GM12872 (cell line): ENCODE results near the gene DLG2.

Experiments used
- TF ChIP-seq, protein P1 (sequence below): IDR thresholded peaks from 3 replicates; pipeline ENCODE4 v1.5.1; 2011; ENCODE audit warnings: low read depth, mild to moderate bottlenecking, low read length, moderate library complexity; ENCODE audit not compliant: insufficient read depth

The DLG2 gene

DNA sequence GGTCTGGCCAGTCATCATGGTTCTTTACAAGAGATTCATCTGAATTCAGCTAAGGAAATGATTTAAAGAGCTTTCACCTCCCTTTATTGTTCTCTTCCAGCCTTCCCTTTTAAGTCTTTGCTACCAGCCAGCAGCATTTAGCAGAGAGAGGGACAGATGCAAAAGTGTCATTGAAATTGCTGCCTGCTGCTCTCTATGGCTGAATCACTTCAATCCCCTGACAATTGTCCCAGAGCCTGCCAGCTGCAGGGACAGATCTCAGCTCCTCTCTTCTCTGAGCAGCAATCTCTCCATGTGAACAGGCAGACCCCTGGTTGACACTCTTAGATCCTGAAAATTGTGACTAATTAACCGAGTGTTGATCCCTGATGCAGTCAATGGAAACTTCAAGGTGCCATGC is 1524.0 kb downstream of the DLG2 start:
- TF ChIP-seq, protein P1, sequence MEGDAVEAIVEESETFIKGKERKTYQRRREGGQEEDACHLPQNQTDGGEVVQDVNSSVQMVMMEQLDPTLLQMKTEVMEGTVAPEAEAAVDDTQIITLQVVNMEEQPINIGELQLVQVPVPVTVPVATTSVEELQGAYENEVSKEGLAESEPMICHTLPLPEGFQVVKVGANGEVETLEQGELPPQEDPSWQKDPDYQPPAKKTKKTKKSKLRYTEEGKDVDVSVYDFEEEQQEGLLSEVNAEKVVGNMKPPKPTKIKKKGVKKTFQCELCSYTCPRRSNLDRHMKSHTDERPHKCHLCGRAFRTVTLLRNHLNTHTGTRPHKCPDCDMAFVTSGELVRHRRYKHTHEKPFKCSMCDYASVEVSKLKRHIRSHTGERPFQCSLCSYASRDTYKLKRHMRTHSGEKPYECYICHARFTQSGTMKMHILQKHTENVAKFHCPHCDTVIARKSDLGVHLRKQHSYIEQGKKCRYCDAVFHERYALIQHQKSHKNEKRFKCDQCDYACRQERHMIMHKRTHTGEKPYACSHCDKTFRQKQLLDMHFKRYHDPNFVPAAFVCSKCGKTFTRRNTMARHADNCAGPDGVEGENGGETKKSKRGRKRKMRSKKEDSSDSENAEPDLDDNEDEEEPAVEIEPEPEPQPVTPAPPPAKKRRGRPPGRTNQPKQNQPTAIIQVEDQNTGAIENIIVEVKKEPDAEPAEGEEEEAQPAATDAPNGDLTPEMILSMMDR = no peak

DNA sequence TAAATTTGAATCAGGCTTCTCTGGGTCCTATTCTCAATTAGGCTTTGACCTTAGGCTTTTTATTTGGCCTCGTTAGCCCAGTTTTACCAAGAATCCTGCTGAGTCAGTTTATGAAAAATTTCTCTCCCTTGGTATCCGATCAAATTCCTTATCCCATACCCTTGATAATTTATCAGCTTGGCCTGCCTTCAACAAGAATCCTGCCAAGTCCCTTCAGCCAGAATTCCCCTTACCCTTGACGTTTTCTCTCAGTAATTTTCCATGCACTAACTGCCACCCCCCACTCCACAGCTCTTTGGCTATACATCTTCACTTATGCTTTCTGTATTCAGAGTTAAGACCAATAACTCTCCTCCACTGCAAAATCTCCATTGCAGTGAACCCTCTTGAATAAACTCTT is 1530.0 kb downstream of the DLG2 start:
- TF ChIP-seq, protein P1 = no peak

DNA sequence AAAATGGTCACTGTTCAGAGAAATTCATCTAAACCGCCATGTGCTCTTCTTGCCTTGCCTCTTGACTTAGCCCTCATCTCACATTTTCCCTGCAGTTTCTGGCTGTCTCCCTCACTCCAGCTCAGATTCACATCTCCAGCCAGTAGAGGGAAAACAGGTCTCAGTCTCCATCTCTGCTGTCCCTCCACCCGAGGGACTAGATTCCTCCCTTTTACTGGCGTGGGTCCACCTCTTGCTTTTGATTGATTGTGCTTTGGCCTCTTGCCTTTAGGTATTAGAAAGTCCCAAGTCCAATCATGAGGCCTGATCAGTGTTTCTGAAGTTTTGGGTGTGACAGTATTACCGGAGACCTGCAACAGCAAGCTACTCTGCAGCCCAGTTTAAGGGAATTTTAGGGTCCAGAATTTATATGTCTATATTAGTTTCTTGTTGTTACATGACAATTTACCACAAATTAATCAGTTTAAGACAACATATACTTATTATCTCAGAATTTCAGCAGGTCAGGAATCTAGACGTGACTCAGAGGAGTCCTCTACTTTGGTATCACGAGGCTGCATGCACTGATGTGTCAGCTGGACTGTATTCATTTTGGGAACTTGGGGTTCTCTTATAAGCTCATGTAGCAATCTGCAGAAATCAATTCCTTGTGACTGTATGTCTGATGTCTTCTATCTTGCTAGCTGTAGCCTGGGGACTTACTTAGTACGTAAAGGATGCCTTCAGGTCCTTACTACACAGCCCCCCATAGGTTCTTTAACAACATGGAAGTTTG is 1535.7 kb downstream of the DLG2 start:
- TF ChIP-seq, protein P1 = no peak

DNA sequence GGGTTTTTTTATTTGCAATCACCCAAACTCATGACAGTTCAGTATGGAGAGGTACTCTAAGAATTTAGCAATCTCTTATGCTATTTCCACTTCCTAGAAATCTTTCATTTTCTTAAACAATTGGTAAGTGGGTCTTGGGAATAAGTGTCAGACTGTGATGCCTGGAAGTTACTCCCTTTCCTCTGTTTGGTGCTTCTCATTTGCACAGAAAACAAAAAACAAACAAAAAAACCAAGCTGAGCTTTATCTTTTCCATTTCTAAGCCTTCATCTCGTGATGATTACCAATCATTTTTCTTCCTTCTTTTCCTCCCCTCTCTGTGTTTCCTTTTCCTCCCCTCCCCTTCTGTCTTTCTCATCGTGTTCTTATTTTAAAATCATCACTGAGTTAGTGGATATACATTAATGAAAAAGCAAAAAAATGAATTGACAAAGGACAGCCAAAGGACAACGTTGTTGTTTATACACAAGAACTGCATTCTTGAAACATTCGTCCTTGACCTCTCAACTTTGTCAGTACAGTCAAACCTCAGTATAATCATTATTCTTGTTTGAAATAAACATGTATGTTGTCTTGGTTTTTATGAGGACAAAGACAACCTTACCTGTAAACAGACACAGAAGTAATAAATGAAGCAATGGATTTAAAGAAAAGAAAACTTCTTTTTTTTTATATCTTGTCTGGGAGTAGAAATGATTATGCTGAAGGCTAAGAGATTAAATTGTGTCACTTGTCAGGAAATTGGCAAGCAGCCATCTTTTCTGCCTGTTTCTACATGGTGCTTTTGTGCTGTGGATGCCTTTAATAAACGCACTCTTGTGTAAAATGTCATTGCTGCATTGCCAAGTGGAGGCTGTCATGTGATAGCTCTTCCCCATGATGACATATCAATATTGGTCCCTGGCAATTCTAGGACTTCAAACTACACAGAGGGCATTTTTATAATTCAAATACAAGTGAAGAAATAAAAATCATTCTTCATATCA is 1537.8 kb downstream of the DLG2 start:
- TF ChIP-seq, protein P1 = no peak

DNA sequence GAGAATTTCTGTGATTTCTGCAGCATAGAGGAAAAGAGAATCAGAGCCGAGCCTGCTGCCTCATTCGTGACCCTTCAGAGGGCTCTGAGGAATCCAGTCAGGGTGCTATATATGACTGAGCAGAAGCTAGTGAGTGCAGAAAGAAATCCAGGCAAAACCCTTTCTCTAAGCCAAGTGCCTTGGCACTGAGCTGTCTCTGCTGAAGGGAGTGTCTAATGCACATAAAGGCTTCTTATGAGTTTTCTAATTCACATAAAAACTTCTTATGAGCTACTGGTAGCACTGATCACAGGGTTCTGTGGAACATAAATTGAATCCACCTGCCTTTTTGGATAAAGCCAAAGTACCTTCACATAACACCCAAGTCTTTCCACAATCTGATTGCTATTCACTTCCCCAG is 1555.3 kb downstream of the DLG2 start:
- TF ChIP-seq, protein P1 = no peak

DNA sequence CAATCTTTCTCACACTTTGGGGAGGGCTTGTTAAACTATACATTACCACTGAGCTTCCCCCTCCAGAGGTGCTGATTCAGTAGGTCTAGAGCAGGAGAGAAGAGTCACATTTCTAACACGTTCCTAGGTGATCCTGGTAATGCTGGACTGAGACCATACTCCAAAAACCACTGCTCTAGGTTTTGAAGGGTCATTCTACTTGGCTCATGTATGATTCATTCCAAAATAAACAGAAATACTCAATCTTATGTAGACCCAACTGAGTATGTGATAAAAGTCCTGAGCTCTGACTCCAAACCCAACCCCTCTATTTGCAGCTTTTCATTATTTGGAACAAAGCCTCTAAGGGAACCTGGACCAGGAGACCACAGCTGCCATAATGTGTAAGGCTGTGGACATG is 1558.1 kb downstream of the DLG2 start:
- TF ChIP-seq, protein P1 = no peak

DNA sequence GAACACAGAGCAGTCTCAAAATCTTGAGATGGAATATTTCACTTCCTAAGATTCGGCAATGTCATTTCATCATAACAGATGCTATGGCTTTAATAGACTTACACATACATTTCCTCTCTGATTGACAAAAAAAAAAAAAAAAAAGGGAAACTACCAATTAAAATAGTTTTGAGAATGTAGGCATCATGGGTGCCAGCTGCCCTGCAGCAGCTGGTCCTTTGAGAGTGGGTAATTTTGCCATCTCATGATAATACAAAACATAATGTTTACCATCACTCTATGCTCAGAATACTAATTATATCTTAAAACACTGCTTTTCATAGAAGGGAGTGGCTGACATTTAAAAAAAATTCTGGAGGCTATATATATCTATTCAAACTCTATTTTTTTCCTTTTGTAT is 1565.4 kb downstream of the DLG2 start:
- TF ChIP-seq, protein P1 = no peak
